Measurements from ENCODE around the gene USP11.

GRCh38 chrX:47226071-47226470 is 6.7 kb upstream of the USP11 start:
- TF ChIP-seq ZNF462 (CRISPR knock-in tag; IDR thresholded peaks at IDR 0.05), result no peak
- no peak for TF ChIP-seq CTCF (conservative IDR thresholded peaks at IDR 0.05; ENCODE audit: low read depth in 2 of 2)
- no peak for TF ChIP-seq EZH2phosphoT487 (IDR thresholded peaks at IDR 0.05; ENCODE audit: unreplicated experiment)
- TF ChIP-seq NANOG (IDR thresholded peaks at IDR 0.05; ENCODE audit: borderline replicate concordance), result no peak
- TF ChIP-seq REST (IDR thresholded peaks at IDR 0.05; ENCODE audit: unreplicated experiment), result no peak
- TF ChIP-seq JUNB (IDR thresholded peaks at IDR 0.05; ENCODE audit: unreplicated experiment), result no peak
